Fibroblast of skin of left quadriceps (primary cell): ENCODE measurements around the gene ANO2.

Experiments used
- DNase-seq, 2 experiments: peaks; one replicate each; pipeline ENCODE4 v3.0.0-alpha.2; 2013; ENCODE audit warnings: low read depth in 2 of 2

Gene ANO2

GRCh38 chr12:5723711-5724252, 221.3 kb downstream of the ANO2 start:
- no peak for DNase-seq

DNA sequence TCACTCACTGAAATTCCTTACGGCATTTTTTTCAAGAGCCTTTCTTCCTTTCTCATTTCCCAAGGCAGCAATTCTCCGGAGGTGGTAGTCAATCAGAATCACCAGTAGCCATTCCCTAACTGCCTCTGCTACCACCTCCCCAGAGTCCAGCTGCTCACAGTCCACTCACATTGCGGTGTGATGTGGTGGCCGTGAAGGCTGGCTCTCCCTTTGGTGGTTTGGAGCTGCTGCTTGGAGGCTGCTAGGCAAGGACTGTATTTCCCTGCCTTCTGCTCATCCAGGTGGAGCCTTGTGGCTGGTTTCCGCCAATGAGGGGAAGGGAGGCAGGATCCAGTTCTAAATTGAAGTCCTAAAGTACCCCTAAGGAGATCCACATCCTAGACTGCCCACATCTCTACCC, 222.0 kb downstream of the ANO2 start:
- no peak for DNase-seq

- DNase-seq, result no peak
Observed at GRCh38 chr12:5720381-5721005, 224.6 kb downstream of the ANO2 start.

DNA sequence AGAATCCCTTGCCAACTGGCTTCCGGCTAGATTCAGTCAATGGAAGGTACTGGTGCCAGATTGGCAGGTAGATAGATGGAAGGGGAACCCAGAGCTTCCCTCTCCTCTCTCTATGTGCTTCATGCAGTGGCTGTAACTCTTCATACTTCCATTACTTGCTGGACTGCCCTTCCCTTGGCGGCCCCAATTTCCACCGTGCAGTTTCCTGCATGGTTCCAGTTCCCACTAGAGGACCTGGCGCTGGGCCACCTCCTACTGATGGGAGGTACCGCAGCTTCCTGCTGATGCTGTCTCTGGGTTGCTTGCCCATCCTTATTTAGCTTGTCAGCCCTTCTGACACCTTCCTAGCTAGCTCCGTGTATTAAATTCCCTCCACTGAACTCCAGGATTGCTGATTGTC, 226.4 kb downstream of the ANO2 start:
- DNase-seq, result no peak

DNA sequence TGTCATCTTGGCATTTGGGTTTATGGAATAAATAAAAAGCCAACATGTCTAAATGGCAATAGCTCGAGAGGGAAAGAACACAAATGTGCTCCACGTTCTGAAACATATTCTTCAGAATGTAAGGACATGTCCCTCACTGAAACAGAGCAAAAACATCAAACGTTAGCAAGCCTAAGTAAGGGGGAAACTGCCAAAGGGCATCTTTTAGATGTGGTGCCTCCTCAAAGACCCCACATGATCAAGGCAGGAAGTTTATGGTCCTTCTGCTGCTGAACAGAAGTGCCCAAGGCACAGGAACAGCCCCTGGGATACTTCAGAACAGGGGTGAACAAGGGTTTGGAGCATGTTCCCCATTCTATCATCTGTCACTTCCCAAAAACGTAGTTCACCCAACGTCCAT, 227.0 kb downstream of the ANO2 start:
- no peak for DNase-seq

- DNase-seq, result no peak
Observed at GRCh38 chr12:5716976-5717375, 228.1 kb downstream of the ANO2 start.

- DNase-seq, result no peak
Observed at GRCh38 chr12:5716201-5716600, 228.9 kb downstream of the ANO2 start.

DNA sequence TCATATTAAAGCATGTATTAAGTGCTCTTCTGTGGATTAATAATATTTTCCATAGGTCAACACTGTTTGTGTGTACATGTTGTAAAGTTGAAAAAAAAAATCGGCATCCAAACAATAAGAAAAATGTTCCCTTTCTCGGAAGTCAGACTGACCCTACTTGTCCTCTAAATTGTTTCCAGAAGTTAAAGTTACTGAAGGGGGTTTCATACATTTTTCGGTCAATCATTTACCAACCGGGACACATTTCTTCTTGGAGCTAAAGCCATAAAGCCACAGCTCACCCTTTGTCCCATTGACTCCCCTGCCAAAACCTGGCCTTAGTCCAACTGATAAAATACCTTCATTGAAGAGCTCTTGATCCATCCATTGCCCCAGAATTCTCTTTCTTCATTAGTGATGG, 230.0 kb downstream of the ANO2 start:
- DNase-seq, result no peak

DNA sequence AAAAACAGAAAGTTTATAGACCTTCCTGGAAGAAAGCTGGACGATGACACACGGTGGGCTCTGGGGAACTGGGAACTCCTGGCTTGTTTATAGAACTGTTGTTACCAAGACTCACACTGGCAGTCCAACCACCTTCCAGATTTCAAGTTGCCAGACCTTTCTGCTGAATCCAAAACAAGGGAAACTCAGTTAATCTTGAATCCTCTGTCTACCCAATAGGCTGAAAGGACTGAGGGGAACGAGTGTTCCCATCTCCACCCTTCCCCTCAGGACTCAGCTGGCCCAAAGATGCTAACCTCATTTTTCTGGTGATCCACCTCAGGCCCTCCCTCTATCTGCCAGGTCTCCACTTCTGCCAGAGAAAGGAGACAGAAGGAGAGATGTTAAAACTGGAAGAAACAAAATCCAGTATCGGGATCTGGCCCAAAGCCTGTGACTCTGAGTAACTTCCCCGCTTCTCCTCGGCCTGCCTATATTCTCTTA, 231.4 kb downstream of the ANO2 start:
- no peak for DNase-seq

GRCh38 chr12:5710260-5710878, 234.7 kb downstream of the ANO2 start:
- DNase-seq, result no peak

DNA sequence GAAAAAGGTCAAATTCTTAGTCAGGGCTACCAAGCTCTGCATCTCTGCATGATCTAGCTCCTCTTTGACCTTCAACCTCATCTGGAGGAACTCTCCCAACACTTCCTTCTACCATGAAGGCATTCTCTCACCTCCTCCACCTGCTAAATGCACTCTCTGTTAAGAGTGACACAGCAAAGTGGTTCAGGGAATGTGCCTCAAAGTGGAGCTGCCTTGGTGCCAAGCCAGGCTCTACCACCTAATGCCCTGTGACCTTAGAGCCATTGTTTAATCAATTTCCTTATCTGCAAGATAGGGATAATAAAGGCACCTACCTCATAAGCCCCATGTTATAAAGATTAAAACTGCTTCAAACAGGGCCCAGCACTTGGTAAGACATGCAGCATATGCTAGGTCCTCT, 236.7 kb downstream of the ANO2 start:
- no peak for DNase-seq

GRCh38 chr12:5706247-5706646, 238.8 kb downstream of the ANO2 start:
- DNase-seq, result no peak

GRCh38 chr12:5705791-5706190, 239.3 kb downstream of the ANO2 start:
- DNase-seq, result no peak

DNA sequence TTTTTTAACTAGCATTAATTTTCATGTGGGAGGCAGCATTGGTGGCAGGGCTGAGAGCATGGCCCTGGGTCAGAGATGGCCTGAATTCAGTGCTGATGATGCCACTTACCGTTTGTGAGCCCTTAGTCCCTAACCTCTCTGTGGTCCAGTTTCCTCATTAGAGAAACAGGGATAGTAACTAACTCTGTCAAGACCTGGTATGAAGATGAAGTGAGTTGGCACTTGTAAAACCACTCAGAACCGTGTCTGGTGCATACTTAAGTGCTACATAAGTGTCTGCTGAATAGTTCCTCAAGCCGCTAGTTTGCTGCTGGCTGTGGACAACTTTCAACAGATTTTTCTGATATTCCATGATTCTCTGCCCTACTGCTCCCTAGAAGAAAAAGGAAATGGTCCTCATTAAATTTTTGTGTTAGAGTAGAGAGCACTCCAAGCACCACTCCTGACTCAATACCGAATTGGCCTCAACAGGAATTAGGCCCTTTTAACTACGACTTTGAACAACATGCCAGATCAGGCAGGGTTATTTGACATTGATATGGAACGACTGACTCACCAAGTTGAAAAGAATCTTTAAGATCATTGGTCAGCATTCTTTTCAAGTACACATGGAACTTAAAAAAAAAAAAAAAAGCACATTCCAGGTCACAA, 250.2 kb downstream of the ANO2 start:
- peak in 1 of 2 experiments; percentile 3 for DNase-seq

DNA sequence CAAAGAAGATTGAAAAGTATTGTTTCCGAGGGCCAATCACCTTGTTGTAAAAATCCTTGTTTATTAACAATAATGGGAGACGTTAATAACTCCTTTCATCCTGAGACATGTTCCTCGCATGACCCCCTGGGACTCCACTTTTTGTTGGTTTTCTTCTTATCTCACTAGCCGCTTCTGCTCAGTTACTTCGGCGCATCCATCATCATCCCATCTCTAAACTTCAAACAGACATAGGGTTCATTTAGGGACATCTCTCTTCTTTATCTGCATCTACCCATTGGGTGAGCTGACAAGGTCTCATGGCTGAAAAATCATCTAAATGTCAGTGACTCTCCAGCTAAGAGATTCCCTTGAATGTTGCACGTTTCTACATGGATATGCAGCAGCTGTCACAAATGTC, 252.2 kb downstream of the ANO2 start:
- no peak for DNase-seq

DNA sequence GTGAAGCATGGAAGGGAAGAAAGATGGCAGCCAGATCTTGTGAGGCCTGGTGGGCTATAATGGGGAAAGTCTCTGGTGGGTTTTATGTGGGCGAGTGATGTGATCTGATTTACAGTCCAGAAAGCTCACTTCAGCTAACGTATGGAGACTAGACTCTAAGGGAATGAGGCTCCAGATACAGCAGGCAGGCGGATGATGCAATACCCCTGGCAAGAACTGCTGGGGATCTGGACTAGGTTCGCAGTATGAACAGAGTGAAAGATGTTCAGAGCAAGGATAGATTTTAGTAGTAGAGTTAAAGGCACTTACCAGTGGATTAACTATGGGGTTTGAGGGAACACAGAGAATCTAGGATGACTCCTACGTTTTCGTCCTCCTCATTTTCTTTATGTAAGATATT, 253.1 kb downstream of the ANO2 start:
- DNase-seq, result peak; percentile 10 to 16

GRCh38 chr12:5690240-5690639, 254.8 kb downstream of the ANO2 start:
- DNase-seq, result no peak

DNA sequence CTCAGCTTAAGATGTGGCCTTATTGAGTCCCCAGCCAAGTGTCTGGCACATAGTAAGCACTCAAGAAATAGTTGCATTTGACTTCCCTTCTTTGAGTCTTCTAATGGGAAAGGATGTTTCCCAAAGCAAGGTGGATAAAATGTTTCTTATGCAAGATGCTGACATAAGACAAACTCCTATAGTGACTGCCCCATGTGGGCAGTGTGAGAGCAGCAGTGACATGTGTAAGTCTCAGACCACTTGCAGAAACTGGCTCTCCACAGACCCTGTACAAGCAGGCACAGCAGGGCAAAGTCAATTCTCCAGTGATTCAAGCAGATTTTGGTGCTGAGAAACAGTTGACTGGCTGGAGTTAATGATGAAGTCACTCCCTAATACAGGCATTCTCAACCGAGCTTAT, 255.3 kb downstream of the ANO2 start:
- no peak for DNase-seq

- DNase-seq, result no peak
Observed at GRCh38 chr12:5688226-5688625, 256.8 kb downstream of the ANO2 start.

GRCh38 chr12:5685935-5686334, 259.1 kb downstream of the ANO2 start:
- DNase-seq, result no peak

GRCh38 chr12:5684989-5685388, 260.1 kb downstream of the ANO2 start:
- no peak for DNase-seq

- DNase-seq, result no peak
Observed at GRCh38 chr12:5682581-5682980, 262.5 kb downstream of the ANO2 start.

GRCh38 chr12:5678176-5678575, 266.9 kb downstream of the ANO2 start:
- no peak for DNase-seq
